B cell (primary cell): Measurements from ENCODE around the gene FTL. TPM values are rescaled to one million over a fixed set of nuclear protein-coding genes. Genes with fewer than 3 reads are reported as not detected.

ENCODE experiments used
- ATAC-seq: fragments of 200-7000 bp; cut with Tn5 transposase; one replicate; pipeline ENCODE4 v1.10.0; 2021; ENCODE audit warnings: low read depth, mild to moderate bottlenecking, moderate number of reproducible peaks, moderate library complexity
- CTCF ChIA-PET: fragments of 350-600 bp; sonication (Branson Sonifier 250); formaldehyde crosslinking; loops from one replicate; lab custom pipeline; 2021; ENCODE audit warnings: antibody characterized with exemption, inconsistent platforms; lab: Charles Lee
- POLR2A ChIA-PET: fragments of 350-600 bp; sonication (Branson Sonifier 250); formaldehyde crosslinking; loops from one replicate; lab custom pipeline; 2021; ENCODE audit warnings: antibody characterized with exemption; lab: Charles Lee
- DNase-seq: peaks from one replicate; pipeline ENCODE4 v3.0.0; 2013
- H2AFZ ChIP-seq: 2 replicates; pipeline ENCODE4 v1.6.1; 2012; ENCODE audit warnings: mild to moderate bottlenecking, low read depth, low read length; ENCODE audit not compliant: insufficient read depth, poor library complexity, severe bottlenecking
- H3K27ac ChIP-seq, 2 donors: 1 replicate in 1 of 2; 2 replicates in 1 of 2; pipeline ENCODE4 v1.5.1; 2012 to 2013; ENCODE audit warnings: low read length in 2 of 2, mild to moderate bottlenecking in 2 of 2, moderate library complexity in 1 of 2
- H3K27me3 ChIP-seq, 4 experiments: fragments of 200-600 bp in 1 of 4; sonication (generic) in 1 of 4; replicated peaks in 1 of 4; 1 replicate in 2 of 4; 2 replicates in 2 of 4; pipeline versions ENCODE4 v1.6.1 to v1.7.0; 2013 to 2016; ENCODE audit warnings: low read length in 3 of 4, mild to moderate bottlenecking in 2 of 4, mixed read lengths in 1 of 4, moderate library complexity in 1 of 4; ENCODE audit not compliant: insufficient read depth in 4 of 4, control insufficient read depth in 3 of 4; ENCODE audit errors: control extremely low read depth in 1 of 4
- H3K36me3 ChIP-seq, 2 experiments: replicated peaks in 1 of 2; 1 replicate in 1 of 2; 2 replicates in 1 of 2; pipeline versions ENCODE4 v1.6.1 to v1.7.1; 2013; ENCODE audit warnings: low read length in 1 of 2; ENCODE audit not compliant: insufficient read depth in 2 of 2, control insufficient read depth in 1 of 2; ENCODE audit errors: control extremely low read depth in 1 of 2, extremely low read depth in 1 of 2
- H3K4me1 ChIP-seq, 2 donors: fragments of 200-600 bp in 1 of 2; sonication (generic) in 1 of 2; 1 replicate in 1 of 2; 2 replicates in 1 of 2; pipeline versions ENCODE4 v1.5.1 to v1.6.1; 2013 to 2017; ENCODE audit warnings: low read length in 2 of 2; ENCODE audit not compliant: control insufficient read depth in 2 of 2, insufficient read depth in 2 of 2
- H3K4me2 ChIP-seq: replicated peaks from 2 replicates; pipeline ENCODE3; 2012; ENCODE audit warnings: mild to moderate bottlenecking, low read depth, low read length; ENCODE audit not compliant: poor library complexity, severe bottlenecking
- H3K4me3 ChIP-seq, 5 experiments: fragments of 200-600 bp in 1 of 5; sonication (generic) in 1 of 5; 1 replicate in 3 of 5; 2 replicates in 2 of 5; pipeline versions ENCODE4 v1.5.1 to v1.7.0; 2011 to 2016; ENCODE audit warnings: low read length in 4 of 5, mild to moderate bottlenecking in 4 of 5, low read depth in 2 of 5, control low read depth in 1 of 5, moderate library complexity in 1 of 5; ENCODE audit not compliant: insufficient read depth in 1 of 5; ENCODE audit errors: control extremely low read depth in 1 of 5, extremely low read depth in 1 of 5
- H3K79me2 ChIP-seq: fragments of 200-600 bp; sonication (generic); one replicate; pipeline ENCODE4 v1.6.0; 2016; ENCODE audit warnings: low read length; ENCODE audit not compliant: control insufficient read depth, insufficient read depth
- H3K9ac ChIP-seq: fragments of 200-600 bp; sonication (generic); 2 replicates; pipeline ENCODE4 v1.6.1; 2017; ENCODE audit warnings: mild to moderate bottlenecking, low read length, moderate library complexity
- H3K9me3 ChIP-seq, 3 donors: one replicate each; pipeline versions ENCODE4 v1.6.1 to v1.7.1; 2013; ENCODE audit warnings: low read length in 2 of 3; ENCODE audit not compliant: control insufficient read depth in 2 of 3, insufficient read depth in 1 of 3; ENCODE audit errors: control extremely low read depth in 1 of 3
- H4K20me1 ChIP-seq: 2 replicates; pipeline ENCODE4 v1.6.0; 2012; ENCODE audit warnings: mild to moderate bottlenecking, low read length; ENCODE audit not compliant: insufficient read depth, control insufficient read depth, poor library complexity, severe bottlenecking
- H3K27ac Mint-ChIP-seq: one replicate; pipeline ENCODE4 v1.8.0; 2021; ENCODE audit warnings: mixed read lengths
- H3K27me3 Mint-ChIP-seq: one replicate; pipeline ENCODE4 v1.8.0; 2021; ENCODE audit warnings: mixed read lengths
- H3K4me1 Mint-ChIP-seq: one replicate; pipeline ENCODE4 v1.8.0; 2021; ENCODE audit warnings: mixed read lengths
- H3K4me3 Mint-ChIP-seq: one replicate; pipeline ENCODE4 v1.8.0; 2021; ENCODE audit warnings: mixed read lengths
- H3K9me3 Mint-ChIP-seq: one replicate; pipeline ENCODE4 v1.8.0; 2022; ENCODE audit warnings: mixed read lengths; ENCODE audit not compliant: insufficient read depth
- CTCF ChIP-seq: fragments of 200-600 bp; IDR thresholded peaks from one replicate; pipeline ENCODE4 v1.8.0; 2022; ENCODE audit warnings: antibody characterized with exemption, mild to moderate bottlenecking
- EZH2 ChIP-seq: IDR thresholded peaks from 2 replicates; pipeline ENCODE4 v1.6.1; 2012; ENCODE audit warnings: borderline replicate concordance, low read depth, mild to moderate bottlenecking, moderate library complexity, low read length; ENCODE audit not compliant: insufficient read depth, poor library complexity, severe bottlenecking
- WGBS: methylation state at CpG from one replicate; pipeline ENCODE4 v1.1.5; 2013; ENCODE audit warnings: missing lambda C conversion rate; ENCODE audit not compliant: insufficient coverage; 5-methylcytosine and 5-hydroxymethylcytosine counted together
- intact Hi-C: fragments of 100-400 bp; cut with micrococcal nuclease; formaldehyde crosslinking; loops from one replicate; pipeline ENCODE4 v1.10.0; 2022
- polyA plus RNA-seq: library from polyadenylated mRNA; depleted of rRNA; stranded (reverse); fragments of >200 nt; gene quantifications from 2 replicates; pipeline ENCODE4 v1.2.3, GENCODE V29; 2012
- total RNA-seq, 2 donors: library from RNA; stranded (reverse); fragments of 120-200 nt in 1 of 2; gene quantifications; 1 replicate in 1 of 2; 2 replicates in 1 of 2; pipeline versions ENCODE4 v1.2.3 to v1.2.4, GENCODE V29; 2013 to 2022

The FTL gene
- total and polyA plus RNA-seq, 2 donors (not counting 1 experiment from before 2014, with no cell fraction given) = 832 to 937 TPM

- H3K9me3 Mint-ChIP-seq = no peaks in the 10 kb centered on the region
Observed at GRCh38 chr19:48922548-48923490, 42.3 kb upstream of the FTL start.

More at GRCh38 chr19:48922548-48923490, 42.3 kb upstream of the FTL start:
- Histone ChIP-seq H3K4me1 (peaks cover 4 to 5% of the 10 kb centered on the region in 2 donors), H3K79me2 (no peaks in the 10 kb centered on the region), H2AFZ (no peak overlapping the region), H3K4me2 (no peak overlapping the region), H3K4me3 (no peak overlapping the region), H4K20me1 (no peaks in the 10 kb centered on the region), H3K9me3 (no peaks in the 10 kb centered on the region), H3K27me3 (no peaks in the 10 kb centered on the region), H3K9ac (no peak overlapping the region), H3K27ac (no peak overlapping the region), H3K36me3 (peaks cover 0 to 32% of the 10 kb centered on the region in 2 experiments)
- TF ChIP-seq CTCF = no peak
- TF ChIP-seq EZH2 = no peak
- no peaks in the 10 kb centered on the region for H3K27me3 Mint-ChIP-seq
- WGBS = 95% methylated on average over 17 of the region's 18 CpGs
- CTCF ChIA-PET = no interaction called here
- no peak overlapping the region for H3K27ac Mint-ChIP-seq
- no peak overlapping the region for H3K4me3 Mint-ChIP-seq
- DNase-seq = no peak
- ATAC-seq = no peak
- peaks cover 10% of the 10 kb centered on the region for H3K4me1 Mint-ChIP-seq
- POLR2A ChIA-PET = interaction anchor here (0.7 kb wide), 1 partner anchor 33 kb away, joined by 3 read pairs; no protein-coding TSS in a partner anchor
- intact Hi-C loops = no loop called here
